ENCODE results near the gene MAPRE3.

MAPRE3 gene

DNA sequence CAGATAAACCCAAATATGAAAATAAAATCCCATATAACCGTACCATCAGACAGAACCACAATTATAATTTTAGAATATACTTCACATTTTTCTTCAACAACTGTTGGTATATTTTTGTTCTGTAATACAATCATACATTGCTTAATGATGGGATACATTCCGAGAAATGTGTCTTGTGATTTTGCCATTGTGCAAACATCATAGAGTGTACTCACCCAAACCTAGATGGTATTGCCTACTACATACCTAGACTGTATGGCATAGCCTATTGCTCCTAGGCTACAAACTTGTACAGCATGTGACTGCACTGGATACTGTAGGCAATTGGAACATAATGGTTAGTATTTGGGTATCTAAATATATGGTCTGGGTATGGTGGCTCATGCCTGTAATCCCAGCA is 30.6 kb downstream of the MAPRE3 start:
- TF ChIP-seq, protein P1, sequence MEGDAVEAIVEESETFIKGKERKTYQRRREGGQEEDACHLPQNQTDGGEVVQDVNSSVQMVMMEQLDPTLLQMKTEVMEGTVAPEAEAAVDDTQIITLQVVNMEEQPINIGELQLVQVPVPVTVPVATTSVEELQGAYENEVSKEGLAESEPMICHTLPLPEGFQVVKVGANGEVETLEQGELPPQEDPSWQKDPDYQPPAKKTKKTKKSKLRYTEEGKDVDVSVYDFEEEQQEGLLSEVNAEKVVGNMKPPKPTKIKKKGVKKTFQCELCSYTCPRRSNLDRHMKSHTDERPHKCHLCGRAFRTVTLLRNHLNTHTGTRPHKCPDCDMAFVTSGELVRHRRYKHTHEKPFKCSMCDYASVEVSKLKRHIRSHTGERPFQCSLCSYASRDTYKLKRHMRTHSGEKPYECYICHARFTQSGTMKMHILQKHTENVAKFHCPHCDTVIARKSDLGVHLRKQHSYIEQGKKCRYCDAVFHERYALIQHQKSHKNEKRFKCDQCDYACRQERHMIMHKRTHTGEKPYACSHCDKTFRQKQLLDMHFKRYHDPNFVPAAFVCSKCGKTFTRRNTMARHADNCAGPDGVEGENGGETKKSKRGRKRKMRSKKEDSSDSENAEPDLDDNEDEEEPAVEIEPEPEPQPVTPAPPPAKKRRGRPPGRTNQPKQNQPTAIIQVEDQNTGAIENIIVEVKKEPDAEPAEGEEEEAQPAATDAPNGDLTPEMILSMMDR (IDR thresholded peaks at IDR 0.05; ENCODE audit: control insufficient read depth, extremely low read depth, insufficient read depth) = no peak
- H3K4me3 ChIP-seq (ENCODE audit: low read depth, low read length) = no peak overlapping the region
- no peak for DNase-seq (ENCODE audit: low read depth)

DNA sequence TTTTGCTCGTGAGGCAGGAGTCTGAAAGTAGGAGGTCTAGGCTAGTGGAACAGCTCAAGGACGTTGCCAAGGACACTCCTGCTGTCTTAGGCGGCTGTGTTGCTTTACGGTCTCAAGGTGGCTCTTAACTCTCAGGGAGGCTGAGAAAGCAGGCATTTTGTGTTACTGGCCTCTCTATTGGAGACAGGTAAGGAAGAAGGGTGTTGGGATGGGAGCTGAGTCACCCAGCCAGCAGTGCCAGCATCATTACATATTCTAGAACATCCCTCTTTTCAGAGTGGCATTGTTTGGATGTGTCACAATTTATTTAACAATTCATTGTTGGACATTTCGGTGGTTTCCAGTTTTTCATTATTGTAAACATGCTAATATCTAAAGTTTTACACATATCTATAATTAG is 31.5 kb downstream of the MAPRE3 start:
- H3K4me3 ChIP-seq (ENCODE audit: low read depth, low read length) = no peak overlapping the region
- DNase-seq (ENCODE audit: low read depth) = no peak
- TF ChIP-seq, protein P1 (IDR thresholded peaks at IDR 0.05; ENCODE audit: control insufficient read depth, extremely low read depth, insufficient read depth) = no peak

DNA sequence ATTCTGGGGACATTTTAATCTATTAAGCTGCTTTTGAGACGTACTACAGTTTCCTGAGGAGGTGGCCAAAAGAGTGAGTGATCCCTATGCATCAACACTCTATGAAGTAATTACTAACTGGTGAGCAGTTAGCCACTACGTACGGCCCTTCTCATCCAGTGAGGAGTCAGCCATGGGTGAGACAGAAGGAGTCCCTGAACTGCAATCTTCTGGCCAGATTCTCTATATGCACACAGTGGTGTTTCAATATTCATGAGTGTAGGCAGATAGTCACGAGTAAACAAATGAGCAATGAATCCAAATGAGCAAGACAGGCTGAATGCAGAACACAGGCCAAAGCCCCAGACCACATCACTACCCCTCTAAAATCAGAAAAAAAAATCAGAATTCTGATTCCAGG is 32.6 kb downstream of the MAPRE3 start:
- no peak overlapping the region for H3K4me3 ChIP-seq (ENCODE audit: low read depth, low read length)
- no peak for DNase-seq (ENCODE audit: low read depth)
- TF ChIP-seq, protein P1 (IDR thresholded peaks at IDR 0.05; ENCODE audit: control insufficient read depth, extremely low read depth, insufficient read depth) = no peak

DNA sequence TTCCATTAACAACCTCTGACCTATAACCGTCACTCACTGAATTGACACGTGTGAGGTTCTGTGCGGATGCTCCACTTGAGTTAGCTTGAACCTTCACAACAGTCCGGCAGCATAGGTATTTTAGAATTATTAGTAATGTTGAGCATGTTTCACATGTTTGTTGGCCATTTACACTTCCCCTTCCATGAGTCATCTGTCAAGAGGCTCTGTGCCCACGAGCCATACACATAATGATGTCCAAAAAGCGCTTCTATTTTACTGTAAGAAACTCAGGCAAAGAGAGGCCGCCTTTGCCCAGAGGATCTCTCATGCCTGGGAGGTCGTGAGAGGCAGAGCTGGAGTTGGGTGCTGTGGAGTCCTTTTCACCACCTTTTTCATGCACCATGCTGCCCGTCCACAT is 33.4 kb downstream of the MAPRE3 start:
- TF ChIP-seq, protein P1 (IDR thresholded peaks at IDR 0.05; ENCODE audit: control insufficient read depth, extremely low read depth, insufficient read depth) = no peak
- H3K4me3 ChIP-seq (ENCODE audit: low read depth, low read length) = no peak overlapping the region
- no peak for DNase-seq (ENCODE audit: low read depth)

GRCh38 chr2:27006602-27007415 is 36.4 kb downstream of the MAPRE3 start:
- no peak for DNase-seq (ENCODE audit: low read depth)
- TF ChIP-seq, protein P1 (IDR thresholded peaks at IDR 0.05; ENCODE audit: control insufficient read depth, extremely low read depth, insufficient read depth) = no peak
- H3K4me3 ChIP-seq (ENCODE audit: low read depth, low read length) = no peak overlapping the region

GRCh38 chr2:27007416-27008374 is 37.3 kb downstream of the MAPRE3 start:
- TF ChIP-seq, protein P1 (IDR thresholded peaks at IDR 0.05; ENCODE audit: control insufficient read depth, extremely low read depth, insufficient read depth) = no peak
- no peak overlapping the region for H3K4me3 ChIP-seq (ENCODE audit: low read depth, low read length)
- no peak for DNase-seq (ENCODE audit: low read depth)

Measured in LNCaP clone FGC (cell line).